Germinal center (tissue), 1 donor: ENCODE data around the gene MALRD1.

Experiments
- DNase-seq: peaks from one replicate; pipeline ENCODE4 v3.0.0; 2012; ENCODE audit warnings: mixed read lengths, low spot score

The MALRD1 gene

DNA sequence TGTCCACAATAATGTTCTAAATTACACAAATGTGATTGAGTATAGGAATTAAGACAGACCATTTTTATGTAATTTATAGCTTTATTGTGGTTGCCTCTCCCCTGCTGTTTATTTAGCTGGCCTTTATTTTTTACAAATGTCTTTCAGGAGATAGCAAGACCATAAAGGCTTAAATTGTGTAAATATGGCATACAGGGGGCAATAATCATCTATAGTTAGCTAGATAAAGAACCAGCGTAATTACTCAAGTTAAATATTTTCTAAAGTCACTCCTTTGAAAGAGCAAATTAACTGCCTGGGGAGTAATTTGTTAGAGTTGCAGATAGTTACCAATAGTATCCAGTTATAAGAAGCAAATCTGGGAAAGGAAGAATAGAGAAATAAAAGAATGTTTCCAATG, at the start of gene MALRD1:
TSS of gene MALRD1 (plus strand) at position 313 of the 400 bp plus-strand sequence. CDS start 138 bp downstream, outside the sequence.
- no peak for DNase-seq

- no peak for DNase-seq
Measured at GRCh38 chr10:19003341-19003740, 45.3 kb upstream of the MALRD1 start.

DNA sequence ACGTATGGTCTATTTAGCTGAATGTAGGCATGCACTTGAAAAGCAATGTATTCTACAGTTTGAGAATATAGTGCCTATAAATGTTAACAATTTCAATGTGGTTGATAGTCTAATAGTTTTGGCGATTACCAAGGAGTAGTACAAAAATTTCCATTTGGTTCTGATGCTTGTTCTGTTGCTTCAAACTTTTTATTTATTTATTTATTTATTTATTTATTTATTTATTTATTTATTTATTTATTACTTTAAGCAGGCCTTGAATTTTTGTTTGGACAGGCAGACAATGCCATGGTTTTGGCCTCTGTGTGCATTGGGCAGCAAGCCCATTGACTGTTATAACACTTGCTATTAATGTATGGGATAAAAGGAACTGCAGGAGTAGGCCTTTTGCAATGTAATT, 36.5 kb upstream of the MALRD1 start:
- DNase-seq, result no peak

GRCh38 chr10:19014034-19014433, 34.6 kb upstream of the MALRD1 start:
- DNase-seq, result no peak

- DNase-seq, result no peak
Measured at GRCh38 chr10:19014498-19014897, 34.1 kb upstream of the MALRD1 start.

DNA sequence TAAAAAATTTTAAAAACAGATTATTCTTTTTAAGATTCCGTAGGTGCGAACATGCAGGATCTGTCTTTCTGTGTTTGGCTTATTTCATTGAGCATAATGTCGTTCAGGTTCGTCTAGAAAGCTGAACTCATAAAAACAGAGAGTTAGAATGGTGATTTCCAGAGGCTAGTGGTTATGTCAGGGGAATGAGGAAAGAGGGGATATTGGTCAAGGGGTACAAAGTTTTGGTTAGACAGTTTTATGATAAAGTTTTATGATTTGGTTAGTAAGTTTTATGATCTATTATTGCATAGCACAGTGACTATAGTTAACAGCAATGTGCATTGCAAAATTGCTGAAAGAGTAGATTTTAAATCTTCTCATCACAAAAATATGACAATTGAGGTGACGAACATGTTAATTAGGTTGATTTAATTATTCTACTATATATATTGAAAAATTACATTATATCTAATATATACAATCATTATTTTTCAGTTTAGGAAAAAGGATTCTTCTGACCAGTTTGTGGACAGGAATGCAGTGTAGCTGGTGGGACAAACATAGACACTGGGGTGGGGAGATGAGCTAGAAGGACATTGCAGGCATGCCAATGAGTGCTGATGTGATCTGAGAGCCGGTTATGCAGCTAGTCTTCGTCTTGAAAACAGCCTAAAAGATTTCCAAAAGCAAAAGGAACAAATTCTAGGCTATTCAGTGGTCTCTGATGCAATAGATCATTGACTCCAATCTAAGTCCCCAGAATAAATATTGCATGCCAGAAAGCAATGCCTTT, 31.3 kb upstream of the MALRD1 start:
- DNase-seq, result no peak

- DNase-seq, result no peak
Measured at GRCh38 chr10:19021162-19021561, 27.4 kb upstream of the MALRD1 start.

DNA sequence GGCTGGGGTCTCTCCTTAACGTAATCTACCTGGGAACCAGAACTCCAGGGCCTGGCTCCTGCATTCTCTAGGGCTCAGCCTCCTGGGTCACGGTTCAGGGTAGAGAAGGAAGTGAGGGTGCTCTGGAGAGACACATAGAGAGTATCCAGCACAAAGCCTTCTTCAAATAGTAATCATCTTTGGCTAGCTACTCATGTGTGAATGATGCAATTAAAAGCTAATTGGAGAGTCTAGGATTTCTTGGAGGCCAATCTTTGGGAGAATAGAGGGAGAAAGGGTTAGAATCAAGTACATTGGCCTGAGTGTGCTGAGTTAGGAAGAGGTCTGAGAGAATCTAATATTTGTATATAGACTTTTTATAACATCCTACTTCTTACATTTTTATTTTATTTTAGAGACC, 24.0 kb upstream of the MALRD1 start:
- no peak for DNase-seq

GRCh38 chr10:19031763-19032162, 16.8 kb upstream of the MALRD1 start:
- no peak for DNase-seq

DNA sequence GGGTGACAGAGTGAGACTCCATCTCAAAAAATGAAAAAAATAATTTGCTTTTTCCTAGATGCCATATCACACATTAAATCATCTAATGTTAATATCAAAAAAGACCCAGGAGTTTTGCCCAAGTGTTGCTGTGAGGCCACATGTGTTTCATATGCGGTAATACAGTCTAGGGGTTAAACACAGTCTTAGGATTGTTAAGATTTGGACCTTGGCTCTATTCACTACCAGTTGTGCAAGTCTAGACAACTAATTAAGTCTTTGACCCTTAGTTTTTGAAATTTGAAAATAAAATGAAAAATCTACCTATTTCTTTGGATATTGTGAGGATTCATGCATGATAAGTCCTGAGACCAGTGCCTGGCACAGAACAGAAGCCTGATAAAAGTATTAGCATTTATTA, 14.9 kb upstream of the MALRD1 start:
- DNase-seq, result no peak

- no peak for DNase-seq
Measured at GRCh38 chr10:19041171-19041570, 7.4 kb upstream of the MALRD1 start.

DNA sequence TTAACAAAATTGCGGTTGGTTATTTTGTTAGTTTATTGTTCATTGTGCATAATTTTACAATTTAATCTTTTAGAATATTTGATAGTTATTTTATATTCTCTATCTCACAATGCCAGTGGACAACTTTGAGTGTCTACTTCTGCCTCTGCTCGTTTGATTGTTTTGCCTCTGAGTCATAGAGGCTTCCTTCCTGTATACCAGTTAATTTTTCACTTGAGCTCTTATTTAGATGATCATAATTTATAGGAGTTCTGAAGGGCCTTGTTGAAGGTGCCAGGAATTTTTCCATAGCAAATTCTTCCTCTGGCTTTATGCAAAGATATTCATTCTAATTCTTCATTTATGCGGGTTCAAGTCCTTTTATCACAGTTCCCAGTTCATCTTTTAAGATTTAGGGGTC, 5.2 kb upstream of the MALRD1 start:
- no peak for DNase-seq

GRCh38 chr10:19046679-19047078, 1.9 kb upstream of the MALRD1 start:
- DNase-seq, result no peak

DNA sequence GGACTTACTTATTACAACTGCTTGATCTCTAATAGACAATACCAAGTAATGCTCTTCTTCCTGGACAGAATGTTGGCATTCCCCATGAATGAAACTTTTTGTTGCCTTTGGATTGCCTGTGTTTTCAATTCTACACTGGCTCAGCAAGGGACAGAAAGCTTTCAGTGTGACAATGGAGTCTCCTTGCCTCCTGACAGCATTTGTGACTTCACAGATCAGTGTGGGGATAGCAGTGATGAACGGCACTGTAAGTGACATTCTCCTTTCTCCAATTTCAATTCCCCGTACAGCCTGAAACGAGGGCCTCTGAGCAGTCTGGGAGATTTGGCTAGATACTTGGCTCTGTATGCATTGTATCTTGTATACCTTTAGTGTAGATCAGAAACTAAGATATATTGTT, 290 bp downstream of the MALRD1 start:
- no peak for DNase-seq

DNA sequence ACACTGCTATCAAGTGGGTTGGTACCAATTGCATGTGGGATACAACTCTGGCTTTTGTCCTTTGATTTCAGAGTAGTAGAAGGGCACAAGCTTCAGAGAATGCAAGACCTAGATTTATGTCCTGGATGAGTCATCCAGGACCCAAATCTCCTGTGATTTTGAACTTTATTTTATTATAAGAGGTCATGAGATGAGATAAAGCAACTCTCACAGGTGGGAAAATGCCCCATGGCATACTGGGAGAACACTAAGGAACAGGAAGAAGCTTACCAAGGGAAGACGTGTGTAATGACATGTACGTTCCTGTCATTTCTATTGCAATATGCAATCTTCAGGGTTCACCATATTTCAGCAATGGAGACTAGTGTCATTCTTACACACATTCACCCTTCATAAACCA, 966 bp downstream of the MALRD1 start:
- DNase-seq, result no peak

DNA sequence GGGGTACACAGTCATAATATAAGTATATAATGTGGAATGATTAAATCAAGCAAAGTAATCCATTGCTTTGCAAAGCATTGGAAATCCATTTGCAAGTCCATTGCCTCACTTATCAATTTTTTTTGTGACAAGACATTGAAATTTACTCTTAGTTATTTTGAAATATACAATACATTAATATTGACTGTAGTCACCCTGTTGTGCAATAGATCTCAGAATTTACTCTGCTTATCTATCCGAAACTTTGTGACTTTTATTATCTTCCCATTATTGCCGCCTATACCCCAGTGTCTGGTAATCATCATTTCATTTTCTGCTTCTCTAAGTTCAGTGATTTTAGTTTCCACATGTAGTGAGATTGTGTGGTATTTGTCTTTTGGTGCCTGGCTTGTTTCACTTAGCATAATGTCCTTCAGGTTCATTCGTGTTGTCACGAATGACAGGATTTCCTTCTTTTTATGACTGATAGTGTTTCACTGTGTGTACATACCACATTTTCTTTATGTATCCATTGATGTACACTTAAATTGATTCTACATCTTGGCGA, 5.8 kb downstream of the MALRD1 start:
- no peak for DNase-seq

DNA sequence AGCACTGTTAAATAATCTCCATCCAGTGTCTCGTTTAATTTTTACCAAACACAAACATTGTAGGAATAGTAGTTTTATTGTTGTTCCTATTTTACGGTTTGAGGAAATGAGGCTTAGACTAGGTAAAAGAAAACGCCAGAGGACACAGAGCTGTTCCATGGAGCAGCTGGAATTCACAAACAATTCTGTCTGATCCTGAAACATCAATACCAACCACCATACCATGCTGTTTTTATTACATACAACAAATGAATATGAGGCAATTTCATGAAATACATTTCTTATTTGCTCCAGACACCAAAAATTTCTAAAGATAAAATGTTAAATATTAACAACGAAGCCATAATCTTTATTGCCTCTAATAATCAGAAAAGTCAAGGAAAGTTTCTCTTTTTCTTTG, 9.4 kb downstream of the MALRD1 start:
- no peak for DNase-seq

- DNase-seq, result no peak
Measured at GRCh38 chr10:19063986-19064385, 15.4 kb downstream of the MALRD1 start.

GRCh38 chr10:19071946-19072345, 23.3 kb downstream of the MALRD1 start:
- no peak for DNase-seq

- no peak for DNase-seq
Measured at GRCh38 chr10:19077276-19077675, 28.7 kb downstream of the MALRD1 start.

DNA sequence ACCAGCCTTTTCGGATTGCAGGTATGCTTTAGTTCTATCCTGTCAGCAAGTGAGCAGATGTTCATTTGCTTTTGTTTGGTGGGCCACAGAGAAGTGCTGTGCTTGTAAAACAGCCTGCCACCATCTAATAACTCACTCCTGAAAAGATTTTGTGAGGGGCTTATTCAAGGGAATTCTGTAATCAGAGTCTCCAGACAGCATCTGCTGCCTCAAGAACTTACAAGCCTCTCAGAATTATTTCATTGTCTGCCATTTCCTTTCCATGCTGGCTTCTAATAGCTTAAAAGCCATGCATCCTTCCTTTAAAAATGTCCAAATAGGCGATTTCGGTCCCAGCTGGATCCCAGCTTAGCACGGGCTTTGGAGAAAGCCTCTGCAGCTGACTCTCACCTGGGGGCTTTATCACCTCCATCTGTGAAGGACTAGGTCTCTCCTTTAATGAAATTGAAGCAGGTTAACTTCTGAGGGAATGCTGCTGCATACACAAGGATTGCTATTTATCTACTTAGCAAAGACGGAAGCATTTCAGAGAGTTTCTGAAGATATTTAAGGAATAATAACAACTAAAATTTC, 48.0 kb downstream of the MALRD1 start:
- no peak for DNase-seq

GRCh38 chr10:19097151-19097550, 48.5 kb downstream of the MALRD1 start:
- DNase-seq, result no peak

- DNase-seq, result no peak
Measured at GRCh38 chr10:19098803-19099202, 50.2 kb downstream of the MALRD1 start.

DNA sequence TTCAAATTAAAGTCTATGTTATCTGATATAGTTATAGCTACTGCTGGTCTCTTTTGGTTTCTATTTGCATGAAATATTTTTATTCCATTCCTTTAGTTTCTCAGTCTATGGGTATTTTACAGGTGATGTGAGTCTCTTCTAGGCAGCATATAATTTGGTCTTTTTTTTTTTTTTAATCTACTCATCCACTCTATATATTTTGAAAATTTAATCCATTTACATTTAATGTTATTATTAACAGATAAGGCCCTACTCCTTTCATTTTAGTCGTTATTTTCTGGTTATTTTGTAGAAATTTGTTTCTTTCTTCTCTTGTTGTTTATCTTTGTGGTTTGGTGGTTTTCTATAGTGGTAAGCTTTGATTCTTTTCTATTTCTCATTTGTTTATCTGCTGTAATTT, 58.8 kb downstream of the MALRD1 start:
- no peak for DNase-seq
